ENCODE measurements around the gene SPINK8. TPM values are rescaled to one million over a fixed set of nuclear protein-coding genes. Genes with fewer than 3 reads are reported as not detected.

SPINK8 gene
- total RNA-seq, 4 donors from 2014 or later = not detected

GRCh38 chr3:48278884-48279559 lies 54.4 kb downstream of the SPINK8 start:
- no peaks in the 10 kb centered on the region for H3K4me1 ChIP-seq
- WGBS, 2 donors = 66 to 69% methylated on average over 2 to 4 of the region's 4 CpGs
- H3K27me3 ChIP-seq = no peaks in the 10 kb centered on the region
- no peaks in the 10 kb centered on the region for H3K9me3 ChIP-seq
- TF ChIP-seq CTCF (IDR thresholded peaks at IDR 0.05) = no peak
- intact Hi-C loops (cut with DNase I) = no loop called here
- DNase-seq = no peak
- H3K36me3 ChIP-seq = no peaks in the 10 kb centered on the region
- no peak overlapping the region for H3K27ac ChIP-seq
- H3K4me3 ChIP-seq = no peak overlapping the region

- DNase-seq = no peak
- H3K4me1 ChIP-seq = peaks cover 0 to 18% (median 4%) of the 10 kb centered on the region in 3 donors
- no peak overlapping the region for H3K27ac ChIP-seq
- TF ChIP-seq POLR2A (IDR thresholded peaks at IDR 0.05) (no peak), CTCF (IDR thresholded peaks at IDR 0.05) (no peak)
- H3K9me3 ChIP-seq = no peaks in the 10 kb centered on the region
- intact Hi-C loops (cut with DNase I) = no loop called here
- H3K27me3 ChIP-seq = no peaks in the 10 kb centered on the region
- H3K36me3 ChIP-seq = no peaks in the 10 kb centered on the region
- H3K4me3 ChIP-seq = no peak overlapping the region
- 89 to 90% methylated on average over 4 to 7 of the region's 7 CpGs for WGBS, 2 donors
Observed at GRCh38 chr3:48276911-48277641, 56.4 kb downstream of the SPINK8 start.

GRCh38 chr3:48275287-48276027 lies 58.0 kb downstream of the SPINK8 start:
- 56 to 66% methylated on average over 8 of the region's 8 CpGs for WGBS, 2 donors
- H3K27me3 ChIP-seq = no peaks in the 10 kb centered on the region
- H3K27ac ChIP-seq = no peak overlapping the region
- no peaks in the 10 kb centered on the region for H3K36me3 ChIP-seq
- no peak for TF ChIP-seq POLR2A (IDR thresholded peaks at IDR 0.05)
- TF ChIP-seq CTCF (IDR thresholded peaks at IDR 0.05) = no peak
- H3K4me1 ChIP-seq = peaks cover 0 to 19% (median 4%) of the 10 kb centered on the region in 3 donors
- DNase-seq = no peak
- no peaks in the 10 kb centered on the region for H3K9me3 ChIP-seq
- intact Hi-C loops (cut with DNase I) = no loop called here
- H3K4me3 ChIP-seq = no peak overlapping the region

GRCh38 chr3:48274452-48274851 lies 59.0 kb downstream of the SPINK8 start:
- no peak for TF ChIP-seq POLR2A (IDR thresholded peaks at IDR 0.05)
- no peak for TF ChIP-seq CTCF (IDR thresholded peaks at IDR 0.05)
- 89 to 91% methylated on average over 10 of the region's 10 CpGs for WGBS, 2 donors
- Histone ChIP-seq H3K27ac (no peak overlapping the region), H3K4me1 (peaks cover 4 to 29% (median 4%) of the 10 kb centered on the region in 3 donors), H3K27me3 (no peaks in the 10 kb centered on the region), H3K4me3 (no peak overlapping the region), H3K9me3 (no peaks in the 10 kb centered on the region), H3K36me3 (no peaks in the 10 kb centered on the region)
- DNase-seq = no peak
- intact Hi-C loops (cut with DNase I) = no loop called here
